OCI-LY3 (cell line): Measurements from ENCODE around the gene SAV1.

ENCODE experiments used
- H2AFZ ChIP-seq: fragments of 200-600, 300-600 bp; shearing (Covaris generic); 2 replicates; pipeline ENCODE4 v1.6.0; 2014; ENCODE audit warnings: antibody characterized with exemption, low read depth, low read length
- H3K27ac ChIP-seq: fragments of 200-600, 300-600 bp; sonication (generic); 2 replicates; pipeline ENCODE4 v1.5.1; 2014; ENCODE audit warnings: mild to moderate bottlenecking, low read length, moderate library complexity, mixed read lengths
- H3K27me3 ChIP-seq: fragments of 200-600, 300-600 bp; sonication (generic); 2 replicates; pipeline ENCODE4 v1.6.1; 2014; ENCODE audit warnings: low read depth, low read length, mixed read lengths
- H3K36me3 ChIP-seq: fragments of 200-600, 300-600 bp; sonication (generic); replicated peaks from 2 replicates; pipeline ENCODE3; 2014; ENCODE audit warnings: low read depth, low read length, mixed read lengths
- H3K4me1 ChIP-seq: fragments of 300-600, 200-600 bp; sonication (generic); 2 replicates; pipeline ENCODE4 v1.6.1; 2014; ENCODE audit warnings: low read length, mixed read lengths
- H3K4me2 ChIP-seq: fragments of 200-600, 300-600 bp; sonication (generic); 2 replicates; pipeline ENCODE4 v1.6.1; 2014; ENCODE audit warnings: low read length, mixed read lengths
- H3K4me3 ChIP-seq: fragments of 300-600, 200-600 bp; sonication (generic); 2 replicates; pipeline ENCODE4 v1.5.1; 2014; ENCODE audit warnings: antibody characterized with exemption, mild to moderate bottlenecking, low read length, moderate library complexity
- H3K79me2 ChIP-seq: fragments of 300-600, 200-600 bp; shearing (Covaris generic); 2 replicates; pipeline ENCODE4 v1.6.1; 2014; ENCODE audit warnings: mild to moderate bottlenecking, low read length, mixed read lengths
- H3K9ac ChIP-seq: fragments of 300-600, 200-600 bp; shearing (Covaris generic); 2 replicates; pipeline ENCODE4 v1.6.0; 2014; ENCODE audit warnings: mild to moderate bottlenecking, low read length, moderate library complexity
- H3K9me3 ChIP-seq: fragments of 200-600, 300-600 bp; shearing (Covaris generic); 2 replicates; pipeline ENCODE4 v1.6.1; 2014; ENCODE audit warnings: low read length, mixed read lengths; ENCODE audit not compliant: insufficient read depth
- H4K20me1 ChIP-seq: fragments of 200-600, 300-600 bp; sonication (generic); 2 replicates; pipeline ENCODE4 v1.6.1; 2016; ENCODE audit warnings: low read length, mixed read lengths; ENCODE audit not compliant: insufficient read depth
- CTCF ChIP-seq: fragments of 200-600, 300-600 bp; sonication (generic); IDR thresholded peaks from 2 replicates; pipeline ENCODE4 v1.5.1; 2014; ENCODE audit warnings: antibody characterized with exemption, low read length, low read depth
- EZH2phosphoT487 ChIP-seq: fragments of 200-600 bp; shearing (Covaris generic); IDR thresholded peaks from 2 replicates; pipeline ENCODE4 v1.6.1; 2018; ENCODE audit warnings: antibody characterized with exemption, mixed run types, low read depth

The SAV1 gene

GRCh38 chr14:50615056-50615455 is 53.0 kb downstream of the SAV1 start:
- no peak overlapping the region for H3K27ac ChIP-seq
- H3K79me2 ChIP-seq: no peaks in the 10 kb centered on the region
- H4K20me1 ChIP-seq: no peaks in the 10 kb centered on the region
- no peaks in the 10 kb centered on the region for H3K9me3 ChIP-seq
- H3K9ac ChIP-seq: no peak overlapping the region
- H3K4me3 ChIP-seq: no peak overlapping the region
- TF ChIP-seq EZH2phosphoT487 (no peak), CTCF (no peak)
- peaks cover 2% of the 10 kb centered on the region; the same call in 1 of the 2 replicates for H3K27me3 ChIP-seq
- H3K36me3 ChIP-seq: no peaks in the 10 kb centered on the region
- H3K4me2 ChIP-seq: no peak overlapping the region
- no peak overlapping the region for H2AFZ ChIP-seq
- peaks cover under 1% of the 10 kb centered on the region; the same call in 1 of the 2 replicates for H3K4me1 ChIP-seq

- H3K27me3 ChIP-seq: peaks cover 2% of the 10 kb centered on the region; the same call in 1 of the 2 replicates
- H3K4me1 ChIP-seq: no peaks in the 10 kb centered on the region
- H3K4me2 ChIP-seq: no peak overlapping the region
- H3K27ac ChIP-seq: no peak overlapping the region
- no peaks in the 10 kb centered on the region for H3K9me3 ChIP-seq
- H2AFZ ChIP-seq: no peak overlapping the region
- H4K20me1 ChIP-seq: no peaks in the 10 kb centered on the region
- no peak overlapping the region for H3K9ac ChIP-seq
- H3K4me3 ChIP-seq: no peak overlapping the region
- no peaks in the 10 kb centered on the region for H3K79me2 ChIP-seq
- TF ChIP-seq EZH2phosphoT487: no peak
- TF ChIP-seq CTCF: no peak
- no peaks in the 10 kb centered on the region for H3K36me3 ChIP-seq
These were observed 55.3 kb downstream of the SAV1 start for GRCh38 chr14:50612806-50613205.

GRCh38 chr14:50610465-50610864 is 57.6 kb downstream of the SAV1 start:
- Histone ChIP-seq H4K20me1 (no peaks in the 10 kb centered on the region), H3K36me3 (no peaks in the 10 kb centered on the region), H3K9me3 (no peaks in the 10 kb centered on the region), H3K4me3 (no peak overlapping the region), H3K27ac (no peak overlapping the region), H3K4me2 (no peak overlapping the region), H3K9ac (no peak overlapping the region), H3K27me3 (peaks cover 2% of the 10 kb centered on the region; the same call in 1 of the 2 replicates), H3K79me2 (no peaks in the 10 kb centered on the region), H3K4me1 (no peaks in the 10 kb centered on the region), H2AFZ (no peak overlapping the region)
- TF ChIP-seq CTCF: no peak
- TF ChIP-seq EZH2phosphoT487: no peak

GRCh38 chr14:50608302-50608851 is 59.7 kb downstream of the SAV1 start:
- Histone ChIP-seq H2AFZ (no peak overlapping the region), H3K4me3 (no peak overlapping the region), H3K4me2 (no peak overlapping the region), H3K4me1 (no peaks in the 10 kb centered on the region), H3K9ac (no peak overlapping the region), H4K20me1 (no peaks in the 10 kb centered on the region), H3K36me3 (no peaks in the 10 kb centered on the region), H3K79me2 (no peaks in the 10 kb centered on the region), H3K27me3 (peaks cover 2% of the 10 kb centered on the region; the same call in 1 of the 2 replicates), H3K27ac (no peak overlapping the region), H3K9me3 (no peaks in the 10 kb centered on the region)
- TF ChIP-seq CTCF (no peak), EZH2phosphoT487 (no peak)
